Kidney epithelial cell (primary cell): ENCODE data around the gene HYLS1. TPM values are rescaled to one million over a fixed set of nuclear protein-coding genes. Genes with fewer than 3 reads are reported as not detected.

Experiments used
- DNase-seq: peaks from one replicate; pipeline ENCODE4 v3.0.0-alpha.2; 2010; ENCODE audit warnings: low read depth
- H3K27me3 ChIP-seq: 2 replicates; pipeline ENCODE4 v1.6.0; 2011; ENCODE audit warnings: low read length; ENCODE audit not compliant: control insufficient read depth, insufficient read depth
- H3K36me3 ChIP-seq: 2 replicates; pipeline ENCODE4 v1.5.1; 2011; ENCODE audit warnings: low read length; ENCODE audit not compliant: control insufficient read depth, insufficient read depth
- H3K4me3 ChIP-seq: 2 replicates; pipeline ENCODE4 v1.5.1; 2011; ENCODE audit warnings: low read depth, mild to moderate bottlenecking, control low read depth, low read length
- total RNA-seq: library from RNA; depleted of rRNA; stranded (reverse); fragments of >200 nt; gene quantifications from 2 replicates; pipeline ENCODE4 v1.2.3, GENCODE V29; 2015
- TF ChIP-seq, protein P1 (sequence below): IDR thresholded peaks from 2 replicates; pipeline ENCODE4 v1.5.1; 2011; ENCODE audit warnings: mild to moderate bottlenecking, moderate library complexity, low read length, control low read depth, inconsistent platforms; ENCODE audit not compliant: insufficient read depth, poor library complexity, severe bottlenecking

Gene HYLS1
- total RNA-seq, 1 donor from 2014 or later = 3.6 TPM

DNA sequence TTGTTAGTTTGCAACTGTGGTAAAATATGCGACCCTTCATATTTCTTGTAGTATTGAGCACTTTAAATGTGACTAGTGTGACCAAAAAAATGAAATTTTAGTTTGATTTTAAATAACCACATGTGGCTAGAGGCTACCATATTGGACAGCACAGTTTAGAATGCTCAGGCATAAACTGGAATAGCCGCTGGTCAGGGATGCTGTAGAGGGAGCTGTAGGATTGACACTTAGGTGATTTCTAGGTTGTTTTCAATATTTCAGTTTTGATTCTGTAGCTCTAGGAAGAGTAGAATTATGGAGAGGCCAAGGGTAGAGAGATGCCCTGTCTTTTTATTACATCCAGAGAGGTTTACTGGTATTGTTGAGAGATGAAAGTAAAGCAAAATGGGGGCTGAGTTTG is 47.6 kb downstream of the HYLS1 start:
- Histone ChIP-seq H3K36me3 (no peaks in the 10 kb centered on the region), H3K27me3 (peaks cover 2% of the 10 kb centered on the region), H3K4me3 (no peak overlapping the region)
- DNase-seq = no peak
- TF ChIP-seq, protein P1, sequence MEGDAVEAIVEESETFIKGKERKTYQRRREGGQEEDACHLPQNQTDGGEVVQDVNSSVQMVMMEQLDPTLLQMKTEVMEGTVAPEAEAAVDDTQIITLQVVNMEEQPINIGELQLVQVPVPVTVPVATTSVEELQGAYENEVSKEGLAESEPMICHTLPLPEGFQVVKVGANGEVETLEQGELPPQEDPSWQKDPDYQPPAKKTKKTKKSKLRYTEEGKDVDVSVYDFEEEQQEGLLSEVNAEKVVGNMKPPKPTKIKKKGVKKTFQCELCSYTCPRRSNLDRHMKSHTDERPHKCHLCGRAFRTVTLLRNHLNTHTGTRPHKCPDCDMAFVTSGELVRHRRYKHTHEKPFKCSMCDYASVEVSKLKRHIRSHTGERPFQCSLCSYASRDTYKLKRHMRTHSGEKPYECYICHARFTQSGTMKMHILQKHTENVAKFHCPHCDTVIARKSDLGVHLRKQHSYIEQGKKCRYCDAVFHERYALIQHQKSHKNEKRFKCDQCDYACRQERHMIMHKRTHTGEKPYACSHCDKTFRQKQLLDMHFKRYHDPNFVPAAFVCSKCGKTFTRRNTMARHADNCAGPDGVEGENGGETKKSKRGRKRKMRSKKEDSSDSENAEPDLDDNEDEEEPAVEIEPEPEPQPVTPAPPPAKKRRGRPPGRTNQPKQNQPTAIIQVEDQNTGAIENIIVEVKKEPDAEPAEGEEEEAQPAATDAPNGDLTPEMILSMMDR = no peak

DNA sequence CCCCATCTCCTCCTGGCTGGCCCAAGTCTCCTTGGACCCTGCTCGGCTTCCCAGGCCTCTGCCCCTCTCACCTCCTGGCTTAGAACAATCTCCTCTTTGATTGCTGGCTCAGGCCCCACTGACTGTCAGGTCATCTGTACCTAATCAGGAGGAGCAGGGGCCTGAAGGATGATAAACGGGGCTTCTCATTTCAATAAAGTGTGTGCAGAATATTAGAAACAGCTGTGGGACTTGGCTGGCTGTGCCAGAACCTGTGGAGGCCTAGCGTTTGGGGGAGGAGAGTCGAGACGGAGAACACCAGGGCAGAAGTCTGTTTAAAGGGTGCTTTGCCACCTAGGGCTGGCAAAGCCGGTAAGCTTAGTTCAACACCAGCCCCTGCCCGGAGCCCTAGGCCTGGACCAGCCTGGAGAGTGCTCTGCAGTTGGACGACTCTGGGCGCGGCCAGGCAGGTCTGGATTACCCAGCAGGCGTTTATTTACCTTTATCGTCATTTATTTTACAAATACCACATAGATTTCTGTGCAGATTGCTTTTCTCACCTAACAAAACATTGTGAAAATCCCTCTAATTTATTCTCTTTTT is 48.2 kb downstream of the HYLS1 start:
- Histone ChIP-seq H3K36me3 (no peaks in the 10 kb centered on the region), H3K4me3 (no peak overlapping the region), H3K27me3 (peaks cover 2% of the 10 kb centered on the region)
- DNase-seq = no peak
- TF ChIP-seq, protein P1 = no peak

DNA sequence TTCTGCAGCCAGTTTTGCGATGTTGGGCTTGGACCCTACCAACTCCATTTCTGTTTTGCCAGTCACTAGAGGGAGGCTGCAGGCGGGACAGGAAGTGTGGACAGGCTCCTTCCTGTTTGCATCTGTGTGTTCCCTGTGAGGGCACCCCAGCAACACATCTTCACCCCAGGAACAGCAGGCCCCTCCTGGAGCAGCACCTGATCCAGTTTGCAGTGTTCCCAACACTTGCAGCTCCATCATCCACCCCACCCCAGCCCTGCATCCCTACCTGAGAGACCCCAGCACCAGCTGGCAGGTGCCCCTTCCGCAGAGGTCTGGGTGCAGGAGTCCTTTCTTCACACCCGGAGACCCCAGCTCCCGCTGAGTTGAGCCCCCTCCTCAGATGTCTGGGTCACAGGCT is 51.0 kb downstream of the HYLS1 start:
- TF ChIP-seq, protein P1 = no peak
- no peaks in the 10 kb centered on the region for H3K36me3 ChIP-seq
- DNase-seq = no peak
- H3K4me3 ChIP-seq = no peak overlapping the region
- no peaks in the 10 kb centered on the region for H3K27me3 ChIP-seq

DNA sequence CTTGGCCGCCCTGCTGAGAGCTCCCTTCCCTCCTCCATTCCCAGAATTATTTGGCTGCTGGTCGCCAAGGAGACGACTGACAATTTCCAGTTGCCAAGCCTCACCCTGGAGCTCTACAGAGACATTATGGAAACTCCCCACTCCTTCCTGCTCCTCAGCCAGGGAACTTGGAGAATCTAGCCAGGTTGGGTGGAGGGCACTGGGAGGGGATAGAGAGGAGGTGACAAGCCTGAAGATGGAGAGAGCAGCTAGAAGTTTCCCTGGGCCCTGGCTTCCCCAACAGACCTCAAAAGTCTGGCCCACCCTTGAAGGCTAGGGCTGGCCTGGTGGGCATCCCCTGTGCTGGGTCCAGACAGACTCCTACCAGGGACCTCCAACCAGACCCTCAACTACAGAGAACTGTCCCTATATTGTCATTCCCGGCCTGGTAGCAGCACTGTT is 51.6 kb downstream of the HYLS1 start:
- DNase-seq = no peak
- no peaks in the 10 kb centered on the region for H3K27me3 ChIP-seq
- TF ChIP-seq, protein P1 = no peak
- no peak overlapping the region for H3K4me3 ChIP-seq
- no peaks in the 10 kb centered on the region for H3K36me3 ChIP-seq

DNA sequence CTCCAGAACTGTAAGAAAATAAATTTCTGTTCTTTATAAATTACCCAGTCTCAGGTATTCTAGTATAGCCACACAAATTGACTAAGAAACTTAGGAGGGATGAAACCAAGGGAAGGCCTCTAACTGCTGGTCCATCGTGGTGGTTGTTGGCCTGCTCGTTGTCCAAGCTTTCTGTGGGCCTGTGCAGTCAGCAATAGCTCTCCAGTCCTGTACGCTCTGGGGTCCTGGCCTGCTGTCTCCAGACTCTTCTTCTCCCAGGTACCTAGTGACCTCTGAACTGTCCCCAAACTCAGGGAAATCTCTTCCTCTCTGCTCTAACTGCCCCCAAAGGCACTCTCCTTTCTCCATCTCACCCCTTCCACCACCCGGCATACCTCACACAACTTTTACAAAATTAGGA is 52.7 kb downstream of the HYLS1 start:
- Histone ChIP-seq H3K4me3 (no peak overlapping the region), H3K36me3 (no peaks in the 10 kb centered on the region), H3K27me3 (no peaks in the 10 kb centered on the region)
- DNase-seq = no peak
- TF ChIP-seq, protein P1 = no peak

DNA sequence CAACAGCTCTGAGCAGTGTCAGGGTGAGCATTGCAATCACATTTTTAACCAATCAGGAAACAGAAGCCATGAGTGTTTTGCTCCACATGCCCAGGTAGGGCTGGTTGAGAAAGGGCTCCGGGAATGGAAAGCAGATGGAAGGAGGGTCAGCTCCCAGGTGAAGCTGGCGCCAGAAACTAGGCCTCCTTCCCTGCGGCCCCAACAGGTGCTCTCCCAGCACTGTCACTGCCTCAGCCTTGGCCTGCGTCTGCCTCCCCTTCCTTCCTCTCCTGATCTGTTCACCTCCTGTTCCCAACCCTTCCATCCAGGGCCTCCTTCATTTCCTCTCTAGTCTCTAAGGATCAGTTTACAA is 53.8 kb downstream of the HYLS1 start:
- no peak for DNase-seq
- H3K4me3 ChIP-seq = no peak overlapping the region
- no peaks in the 10 kb centered on the region for H3K27me3 ChIP-seq
- H3K36me3 ChIP-seq = no peaks in the 10 kb centered on the region
- TF ChIP-seq, protein P1 = no peak
